Testis (tissue), 2 donors: Measurements from ENCODE around the gene UBASH3B.

Source experiments
- CTCF ChIP-seq, 3 experiments: fragments of 450-650 bp in 2 of 3; fragments of 200-600 bp in 1 of 3; sonication (generic) in 1 of 3; IDR thresholded peaks; one replicate each; pipeline ENCODE4 v1.5.1; 2016 to 2019; ENCODE audit warnings: antibody characterized with exemption in 3 of 3, mild to moderate bottlenecking in 2 of 3, moderate library complexity in 1 of 3
- POLR2A ChIP-seq: fragments of 450-650 bp; IDR thresholded peaks from one replicate; pipeline ENCODE4 v1.6.1; 2017; ENCODE audit warnings: antibody characterized with exemption, mild to moderate bottlenecking, moderate library complexity

- no peak for TF ChIP-seq CTCF (IDR thresholded peaks at IDR 0.05)
- TF ChIP-seq POLR2A: no peak
These were observed 121.8 kb downstream of the UBASH3B start for GRCh38 chr11:122777343-122777742.
